ENCODE measurements around the gene SULT1B1. TPM values are rescaled to one million over a fixed set of nuclear protein-coding genes. Genes with fewer than 3 reads are reported as not detected.

SULT1B1 gene
- total RNA-seq (2021; ENCODE audit: unreplicated experiment) = 0.05 TPM
- polyA plus RNA-seq (2012; ENCODE audit: insufficient read length) = 0.04 TPM
- percentile 1 among the genes with signal in this experiment for Bru-seq, nascent RNA
- BruChase-seq, experiment 1, labeled RNA remaining after a 2-hour chase = not detected
- not detected for BruChase-seq, experiment 2, labeled RNA remaining after a 6-hour chase
- long read RNA-seq = 0 reads

DNA sequence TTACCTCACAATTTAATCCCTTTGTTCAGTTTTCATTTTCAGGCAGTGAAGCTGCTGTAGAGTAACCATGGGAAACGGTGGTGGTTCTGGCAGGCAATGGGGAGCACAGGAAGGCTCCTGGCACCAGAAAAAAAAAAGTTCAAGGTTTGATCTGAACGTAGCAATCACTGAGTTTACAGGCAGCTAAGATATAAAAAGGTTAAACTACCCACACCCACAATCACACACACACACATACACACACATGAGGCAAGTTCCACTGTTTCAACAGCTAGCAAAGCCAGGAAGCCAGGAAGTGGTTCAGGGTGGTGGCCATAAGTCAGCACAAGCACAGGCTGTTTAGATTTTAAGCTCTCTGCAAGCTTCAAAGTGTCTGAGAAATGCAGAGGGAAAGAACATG is at the start of gene SULT1B1:
SULT1B1 (minus strand) TSS at position 166 of the 400 bp plus-strand sequence. CDS start 5,403 bp downstream, outside the sequence.
- TF ChIP-seq POLR2AphosphoS5 (IDR thresholded peaks at IDR 0.05; ENCODE audit: low read depth, low read length) = no peak
- TF ChIP-seq CTCF (IDR thresholded peaks at IDR 0.05) = no peak
- TF ChIP-seq TCF7L2 (IDR thresholded peaks at IDR 0.05; ENCODE audit: low read depth, low read length) = no peak
- no peak for TF ChIP-seq SIN3A (IDR thresholded peaks at IDR 0.05; ENCODE audit: borderline replicate concordance, insufficient read depth, low read depth, low read length)
- no peak for TF ChIP-seq REST (IDR thresholded peaks at IDR 0.05; ENCODE audit: insufficient read depth in 1 of 2, low read depth in 2 of 2, low read length in 1 of 2)
- in situ Hi-C loops (cut with HindIII; ENCODE audit: low pct_unique_long_range_greater_than_20kb, low sequenced_read_pairs) (no loop called here), intact Hi-C loops (cut with micrococcal nuclease; ENCODE audit: unreplicated experiment) (no loop called here)
- H3K27me3 ChIP-seq (ENCODE audit: control insufficient read depth, insufficient read depth, low read length) = no peaks in the 10 kb centered on the region
- H3K9me3 ChIP-seq (ENCODE audit: control insufficient read depth, insufficient read depth, low read depth, low read length) = no peaks in the 10 kb centered on the region
- H3K4me1 ChIP-seq (ENCODE audit: control insufficient read depth, insufficient read depth, low read length) = no peaks in the 10 kb centered on the region
- DNase-seq (ENCODE audit: low read depth, low spot score) (no peak), ATAC-seq (no peak)
- BruUV-seq (replicated peaks) = no TSS peak
- POLR2A ChIA-PET = no interaction called here
- no peak within 1 kb of the TSS for H3K27ac ChIP-seq (ENCODE audit: low read length)
- H3K4me3 ChIP-seq (ENCODE audit: low read depth in 2 of 2, low read length in 2 of 2) = no peak within 1 kb of the TSS
- CTCF ChIA-PET = no interaction called here
- no peaks in the 10 kb centered on the region for H3K36me3 ChIP-seq (ENCODE audit: control insufficient read depth, insufficient read depth, low read length)

DNA sequence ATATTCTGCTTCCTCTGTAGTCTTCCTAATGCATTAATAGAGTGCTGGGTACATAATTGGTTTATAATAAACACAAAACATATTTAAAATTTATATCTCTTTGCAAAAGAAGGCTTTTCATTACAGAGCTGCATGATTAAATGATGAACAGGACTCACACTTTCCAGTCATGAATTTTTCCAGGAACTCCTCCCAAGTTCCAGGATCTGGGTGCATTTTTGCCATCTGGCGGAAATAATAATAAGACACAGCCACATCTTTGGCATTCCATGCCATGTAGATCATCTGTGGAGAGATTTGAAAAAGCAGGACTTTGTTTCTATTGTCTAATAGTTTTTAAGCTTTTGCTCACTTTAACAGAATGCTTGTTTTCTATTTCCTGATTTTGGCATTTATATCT is 40.2 kb upstream of the SULT1B1 start:
- intact Hi-C loops (cut with micrococcal nuclease; ENCODE audit: unreplicated experiment) = no loop called here
- in situ Hi-C loops (cut with HindIII; ENCODE audit: low pct_unique_long_range_greater_than_20kb, low sequenced_read_pairs) = no loop called here
- ATAC-seq (no peak), DNase-seq (ENCODE audit: low read depth, low spot score) (no peak)
- no peak overlapping the region for H3K27ac ChIP-seq (ENCODE audit: low read length)
- no TSS peak for BruUV-seq (replicated peaks)
- CTCF ChIA-PET = no interaction called here
- no peaks in the 10 kb centered on the region for H3K4me1 ChIP-seq (ENCODE audit: control insufficient read depth, insufficient read depth, low read length)
- H3K4me3 ChIP-seq (ENCODE audit: low read depth in 2 of 2, low read length in 2 of 2) = no peak overlapping the region
- no peaks in the 10 kb centered on the region for H3K9me3 ChIP-seq (ENCODE audit: control insufficient read depth, insufficient read depth, low read depth, low read length)
- H3K36me3 ChIP-seq (ENCODE audit: control insufficient read depth, insufficient read depth, low read length) = no peaks in the 10 kb centered on the region
- H3K27me3 ChIP-seq (ENCODE audit: control insufficient read depth, insufficient read depth, low read length) = no peaks in the 10 kb centered on the region
- POLR2A ChIA-PET = no interaction called here
- no peak for TF ChIP-seq REST (IDR thresholded peaks at IDR 0.05; ENCODE audit: insufficient read depth in 1 of 2, low read depth in 2 of 2, low read length in 1 of 2)
- no peak for TF ChIP-seq POLR2AphosphoS5 (IDR thresholded peaks at IDR 0.05; ENCODE audit: low read depth, low read length)
- TF ChIP-seq CTCF (IDR thresholded peaks at IDR 0.05) = no peak
- no peak for TF ChIP-seq SIN3A (IDR thresholded peaks at IDR 0.05; ENCODE audit: borderline replicate concordance, insufficient read depth, low read depth, low read length)
- TF ChIP-seq TCF7L2 (IDR thresholded peaks at IDR 0.05; ENCODE audit: low read depth, low read length) = no peak

Data from Panc1 (cell line).